Skeletal muscle satellite cell (primary cell): Measurements from ENCODE around the gene MINK1.
A peak's percentile ranks its signal among the peaks of the same experiment; 100 is the strongest.
"Not testable (repeated sequence)": the region's sequence is repeated elsewhere in the genome, so short reads cannot be mapped to it uniquely, and the experiment has no call there.

Source experiments
- H3K27me3 ChIP-seq: 2 replicates; pipeline ENCODE4 v1.7.0; 2013; ENCODE audit warnings: low read length; ENCODE audit not compliant: control insufficient read depth, insufficient read depth
- H3K36me3 ChIP-seq: 2 replicates; pipeline ENCODE4 v1.7.0; 2013; ENCODE audit warnings: mild to moderate bottlenecking, control low read depth, low read length; ENCODE audit not compliant: insufficient read depth
- H3K4me1 ChIP-seq: 2 replicates; pipeline ENCODE4 v1.7.0; 2013; ENCODE audit warnings: low read length; ENCODE audit not compliant: control insufficient read depth, insufficient read depth
- H3K4me2 ChIP-seq: 2 replicates; pipeline ENCODE4 v1.7.0; 2013; ENCODE audit warnings: mild to moderate bottlenecking, low read length
- H3K4me3 ChIP-seq: 2 replicates; pipeline ENCODE4 v1.7.0; 2013; ENCODE audit warnings: low read length
- H3K9ac ChIP-seq: 2 replicates; pipeline ENCODE4 v1.7.0; 2013; ENCODE audit warnings: mild to moderate bottlenecking, low read depth, low read length, moderate library complexity
- H3K9me3 ChIP-seq: replicated peaks from 2 replicates; pipeline ENCODE4 v1.7.0; 2013; ENCODE audit warnings: mild to moderate bottlenecking, control low read depth, low read length

MINK1 gene

DNA sequence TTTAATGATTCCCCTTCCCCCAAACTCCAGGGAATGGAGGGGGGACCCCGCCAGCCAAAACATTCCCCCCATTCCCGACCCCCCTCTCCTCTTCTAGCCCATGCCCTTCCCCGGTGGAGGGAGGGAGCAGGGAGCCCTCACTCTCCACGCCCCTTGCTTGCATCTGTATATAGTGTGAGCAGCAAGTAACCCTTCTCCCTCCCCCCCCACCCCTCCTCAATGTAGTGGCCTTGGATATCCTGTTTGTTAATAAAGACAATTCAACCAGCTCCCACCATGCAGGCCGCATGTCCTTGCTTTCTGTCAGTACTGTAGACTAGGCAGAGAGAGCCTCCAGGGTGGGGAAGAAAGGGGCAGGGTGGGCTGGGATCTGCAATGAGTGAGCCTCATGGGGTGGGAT lies 64.6 kb downstream of the MINK1 start:
- Histone ChIP-seq H3K4me1 (peaks cover 6% of the 10 kb centered on the region), H3K27me3 (no peaks in the 10 kb centered on the region), H3K4me2 (no peak overlapping the region), H3K4me3 (no peak overlapping the region), H3K36me3 (peaks cover 50% of the 10 kb centered on the region), H3K9ac (no peak overlapping the region), H3K9me3 (no peaks in the 10 kb centered on the region)

GRCh38 chr17:4898351-4898750 lies 65.2 kb downstream of the MINK1 start:
- no peak overlapping the region for H3K4me2 ChIP-seq
- H3K4me1 ChIP-seq = peaks cover 12% of the 10 kb centered on the region
- no peaks in the 10 kb centered on the region for H3K9me3 ChIP-seq
- H3K9ac ChIP-seq = no peak overlapping the region
- H3K36me3 ChIP-seq = peaks cover 44% of the 10 kb centered on the region
- no peaks in the 10 kb centered on the region for H3K27me3 ChIP-seq
- no peak overlapping the region for H3K4me3 ChIP-seq

- Histone ChIP-seq H3K4me1 (peaks cover 14% of the 10 kb centered on the region), H3K27me3 (no peaks in the 10 kb centered on the region), H3K9me3 (no peaks in the 10 kb centered on the region), H3K4me3 (peak overlapping the region; percentile 39), H3K4me2 (peak overlapping the region; percentile 7), H3K9ac (peak overlapping the region; percentile 52), H3K36me3 (peaks cover 40% of the 10 kb centered on the region)
Observed at GRCh38 chr17:4898927-4899326, 65.8 kb downstream of the MINK1 start.

DNA sequence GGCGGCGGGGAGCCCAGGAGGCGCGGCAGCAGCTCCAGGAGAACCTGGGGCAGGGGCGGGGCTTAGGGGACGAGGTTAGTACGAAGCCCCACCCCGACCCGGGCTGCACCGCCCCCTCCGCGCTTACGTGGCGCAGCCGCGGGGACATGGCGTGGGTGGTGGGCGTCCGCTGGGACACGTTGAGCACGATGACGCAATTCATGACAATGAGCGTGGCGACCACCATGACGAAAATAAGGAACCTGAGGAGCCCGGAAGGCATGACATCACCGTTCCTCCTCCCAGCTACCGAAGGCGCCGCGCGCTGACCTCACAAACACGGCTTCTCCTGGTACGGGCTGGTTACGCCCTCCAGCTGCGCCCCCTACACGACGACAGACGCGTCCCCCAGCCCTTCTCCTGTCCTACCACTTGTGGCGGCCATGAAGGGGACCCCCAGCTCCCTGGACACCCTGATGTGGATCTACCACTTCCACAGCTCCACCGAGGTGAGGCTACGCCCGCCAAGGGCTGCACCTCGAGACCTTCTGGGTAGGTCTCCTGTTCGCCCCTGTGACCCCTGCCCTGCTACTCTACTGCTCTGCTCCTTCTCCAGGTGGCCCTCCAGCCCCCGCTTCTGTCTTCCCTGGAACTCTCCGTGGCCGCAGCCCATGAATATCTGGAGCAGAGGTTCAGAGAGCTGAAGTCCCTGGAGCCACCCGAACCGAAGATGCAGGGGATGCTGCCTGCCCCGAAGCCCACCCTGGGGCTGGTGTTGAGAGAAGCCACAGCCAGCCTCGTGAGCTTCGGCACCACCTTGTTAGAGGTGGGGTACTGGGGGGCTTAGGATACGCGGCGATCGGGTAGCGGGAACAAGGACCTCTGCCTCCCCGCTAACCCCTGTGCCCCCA lies 66.4 kb downstream of the MINK1 start, which contains the start of gene C17orf107:
TSS of gene C17orf107 (plus strand) at position 196 of the 890 bp plus-strand sequence. CDS start at position 423, 227 bp downstream.
- Histone ChIP-seq H3K9me3 (no peaks in the 10 kb centered on the region), H3K4me3 (peak within 1 kb of the TSS; percentile 39), H3K9ac (peak within 1 kb of the TSS; percentile 52), H3K4me2 (peak within 1 kb of the TSS; percentile 7), H3K27me3 (no peaks in the 10 kb centered on the region), H3K36me3 (peaks cover 34% of the 10 kb centered on the region), H3K4me1 (peaks cover 14% of the 10 kb centered on the region)

- H3K4me3 ChIP-seq = no peak overlapping the region
- peaks cover 25% of the 10 kb centered on the region for H3K36me3 ChIP-seq
- H3K9me3 ChIP-seq = no peaks in the 10 kb centered on the region
- H3K27me3 ChIP-seq = no peaks in the 10 kb centered on the region
- H3K9ac ChIP-seq = no peak overlapping the region
- peaks cover 14% of the 10 kb centered on the region for H3K4me1 ChIP-seq
- H3K4me2 ChIP-seq = no peak overlapping the region
Observed at GRCh38 chr17:4900231-4901107, 67.3 kb downstream of the MINK1 start.

GRCh38 chr17:4901108-4901647 lies 68.0 kb downstream of the MINK1 start:
- Histone ChIP-seq H3K4me2 (no peak overlapping the region), H3K9me3 (no peaks in the 10 kb centered on the region), H3K4me1 (peaks cover 14% of the 10 kb centered on the region), H3K9ac (no peak overlapping the region), H3K36me3 (peaks cover 18% of the 10 kb centered on the region), H3K27me3 (peaks cover 3% of the 10 kb centered on the region), H3K4me3 (no peak overlapping the region)

GRCh38 chr17:4901648-4902344 lies 68.7 kb downstream of the MINK1 start:
- no peak overlapping the region for H3K4me2 ChIP-seq
- no peaks in the 10 kb centered on the region for H3K9me3 ChIP-seq
- H3K9ac ChIP-seq = no peak overlapping the region
- peaks cover 12% of the 10 kb centered on the region for H3K36me3 ChIP-seq
- peaks cover 3% of the 10 kb centered on the region for H3K27me3 ChIP-seq
- peaks cover 14% of the 10 kb centered on the region for H3K4me1 ChIP-seq
- H3K4me3 ChIP-seq = no peak overlapping the region

DNA sequence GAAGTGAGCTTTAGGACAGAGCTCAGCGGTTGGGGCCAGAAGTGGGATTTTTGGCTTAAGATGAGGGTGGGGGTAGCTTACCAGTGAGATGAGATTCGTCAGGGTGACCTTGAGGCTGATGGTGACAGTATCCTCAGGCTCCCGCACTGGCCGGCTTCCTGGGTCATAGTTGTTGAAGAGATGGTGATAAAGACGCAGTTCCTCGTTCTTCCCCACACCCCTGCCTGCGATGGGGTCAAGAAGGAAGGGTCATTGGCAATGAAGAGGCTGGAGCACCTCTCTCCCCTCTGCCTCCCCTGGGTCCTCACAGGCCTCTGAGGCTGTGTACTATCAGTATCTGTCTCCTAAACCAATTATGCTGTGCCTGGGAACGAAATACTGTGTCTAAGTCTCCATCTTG lies 69.4 kb downstream of the MINK1 start:
- H3K9ac ChIP-seq = no peak overlapping the region
- H3K4me3 ChIP-seq = no peak overlapping the region
- no peak overlapping the region for H3K4me2 ChIP-seq
- peaks cover 5% of the 10 kb centered on the region for H3K36me3 ChIP-seq
- H3K9me3 ChIP-seq = no peaks in the 10 kb centered on the region
- peaks cover 14% of the 10 kb centered on the region for H3K4me1 ChIP-seq
- H3K27me3 ChIP-seq = peaks cover 3% of the 10 kb centered on the region

DNA sequence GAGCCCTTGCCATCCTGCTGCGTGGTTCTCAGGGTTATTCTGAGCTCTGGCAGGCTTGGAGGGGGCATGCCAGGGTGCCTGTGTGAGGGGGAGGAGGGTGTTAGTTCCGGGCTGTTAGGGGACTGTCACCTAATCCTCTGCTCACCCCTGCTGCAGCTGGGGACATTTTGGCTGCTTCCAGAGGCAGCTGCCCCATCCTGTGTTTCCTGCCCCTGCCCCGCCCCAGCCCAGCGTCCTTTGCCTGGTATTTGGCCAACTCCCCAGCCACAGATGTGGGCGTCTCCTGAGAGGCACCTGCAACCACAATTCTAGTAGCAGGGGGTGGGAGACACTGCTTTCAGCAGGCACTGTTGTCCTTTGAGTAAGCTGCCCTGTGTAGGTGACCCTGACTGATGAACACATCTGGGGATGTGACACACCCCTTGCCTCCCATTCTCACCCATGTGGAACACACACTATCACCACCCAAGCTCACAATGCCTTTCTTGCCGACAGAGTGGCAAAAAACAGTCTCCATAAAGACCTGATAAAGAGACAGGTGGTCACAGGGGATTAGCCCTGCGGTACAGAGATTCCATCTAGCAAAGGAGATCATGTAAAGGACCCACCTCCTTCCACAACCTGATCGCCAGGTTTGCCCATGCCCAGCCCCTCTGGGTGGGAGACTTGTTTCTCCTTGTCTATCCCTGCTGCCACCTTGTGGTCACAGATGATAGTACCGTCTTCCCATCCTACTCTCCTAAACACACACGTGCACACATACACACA lies 70.1 kb downstream of the MINK1 start, which contains the start of gene CHRNE:
TSS of gene CHRNE (minus strand) at position 48 of the 768 bp plus-strand sequence. CDS start at position 13, 35 bp downstream.
- Histone ChIP-seq H3K4me3 (no peak within 1 kb of the TSS), H3K27me3 (peaks cover 3% of the 10 kb centered on the region), H3K9ac (no peak within 1 kb of the TSS), H3K36me3 (peaks cover 5% of the 10 kb centered on the region), H3K4me2 (peak within 1 kb of the TSS; percentile 48), H3K4me1 (peaks cover 14% of the 10 kb centered on the region), H3K9me3 (no peaks in the 10 kb centered on the region)

- H3K36me3 ChIP-seq, H3K4me3 ChIP-seq, H3K27me3 ChIP-seq: not testable (repeated sequence)
Observed at GRCh38 chr17:4906642-4907041, 73.5 kb downstream of the MINK1 start.

More at GRCh38 chr17:4906642-4907041, 73.5 kb downstream of the MINK1 start:
- not testable (repeated sequence) for H3K4me2 ChIP-seq, H3K9ac ChIP-seq, H3K9me3 ChIP-seq
- H3K4me1 ChIP-seq = peaks cover 22% of the 10 kb centered on the region
